ENCODE measurements around the gene RNF123.

The RNF123 gene

GRCh38 chr3:49751501-49751900, 62.1 kb downstream of the RNF123 start:
- no peak for DNase-seq
- no peak overlapping the region for H3K4me3 ChIP-seq
- H3K4me1 ChIP-seq = peaks cover 0 to 30% (median 7%) of the 10 kb centered on the region in 4 donors
- intact Hi-C loops (cut with DNase I; ENCODE audit: low total_unique reads) = no loop called here
- H3K27me3 ChIP-seq = no peaks in the 10 kb centered on the region
- no peak overlapping the region for H3K27ac ChIP-seq
- TF ChIP-seq CTCF (IDR thresholded peaks at IDR 0.05) = no peak
- peaks cover 0 to 19% (median 0%) of the 10 kb centered on the region in 3 donors for H3K36me3 ChIP-seq
- no peaks in the 10 kb centered on the region for H3K9me3 ChIP-seq

DNA sequence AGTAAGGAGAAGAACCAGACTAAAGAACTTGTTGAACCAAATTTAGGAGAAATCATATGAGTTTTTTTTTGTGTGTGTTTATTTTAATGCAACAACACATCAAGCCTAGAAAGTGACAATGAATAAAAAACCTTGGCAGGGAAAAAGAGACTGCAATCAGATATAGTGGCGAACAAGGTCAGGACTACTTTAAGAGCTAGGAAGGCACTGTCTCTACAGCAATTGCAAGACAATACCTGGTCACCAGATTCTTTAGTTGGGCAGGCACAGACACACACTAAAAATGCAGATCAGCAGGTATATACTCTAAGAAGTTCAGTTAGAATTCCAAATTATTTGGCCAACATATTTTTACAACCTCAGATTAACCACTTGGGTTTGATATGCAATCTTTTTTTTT, 65.2 kb downstream of the RNF123 start:
- intact Hi-C loops (cut with DNase I; ENCODE audit: low total_unique reads) = no loop called here
- no peaks in the 10 kb centered on the region for H3K9me3 ChIP-seq
- no peak for TF ChIP-seq CTCF (IDR thresholded peaks at IDR 0.05)
- H3K27me3 ChIP-seq = no peaks in the 10 kb centered on the region
- H3K4me1 ChIP-seq = peaks cover 0 to 35% (median 6%) of the 10 kb centered on the region in 4 donors
- H3K27ac ChIP-seq = no peak overlapping the region
- H3K4me3 ChIP-seq = no peak overlapping the region
- DNase-seq = no peak
- H3K36me3 ChIP-seq = no peaks in the 10 kb centered on the region

- DNase-seq = no peak
- Histone ChIP-seq H3K27me3 (no peaks in the 10 kb centered on the region), H3K4me1 (peaks cover 0 to 30% (median 6%) of the 10 kb centered on the region in 4 donors), H3K9me3 (no peaks in the 10 kb centered on the region), H3K27ac (no peak overlapping the region), H3K36me3 (peaks cover 0 to 7% (median 0%) of the 10 kb centered on the region in 3 donors), H3K4me3 (no peak overlapping the region)
- TF ChIP-seq CTCF (IDR thresholded peaks at IDR 0.05) = no peak
- intact Hi-C loops (cut with DNase I; ENCODE audit: low total_unique reads) = no loop called here
Observed at GRCh38 chr3:49756036-49756435, 66.7 kb downstream of the RNF123 start.

DNA sequence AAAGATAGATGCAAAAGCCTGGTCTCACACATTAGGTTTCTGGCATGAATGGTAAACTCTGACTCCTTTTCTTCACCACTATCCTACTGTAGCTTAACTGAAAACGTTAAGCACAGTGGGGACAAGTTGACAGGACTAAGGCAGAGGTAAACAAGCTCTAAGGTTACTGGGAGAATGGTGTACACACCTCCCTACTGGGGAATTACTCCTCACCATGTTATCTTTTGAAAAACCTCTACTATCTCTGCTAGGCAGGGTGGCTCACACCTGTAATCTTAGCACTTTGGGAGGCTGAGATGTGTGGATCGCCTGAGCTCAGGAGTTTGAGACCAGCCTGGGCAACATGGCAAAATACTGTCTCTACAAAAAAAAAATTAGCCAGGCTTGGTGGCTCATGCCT, 67.8 kb downstream of the RNF123 start:
- Histone ChIP-seq H3K36me3 (peaks cover 0 to 10% (median 0%) of the 10 kb centered on the region in 3 donors), H3K9me3 (no peaks in the 10 kb centered on the region), H3K27ac (no peak overlapping the region), H3K27me3 (no peaks in the 10 kb centered on the region), H3K4me3 (no peak overlapping the region), H3K4me1 (peaks cover 0 to 30% (median 6%) of the 10 kb centered on the region in 4 donors)
- no peak for DNase-seq
- intact Hi-C loops (cut with DNase I; ENCODE audit: low total_unique reads) = no loop called here
- no peak for TF ChIP-seq CTCF (IDR thresholded peaks at IDR 0.05)

DNA sequence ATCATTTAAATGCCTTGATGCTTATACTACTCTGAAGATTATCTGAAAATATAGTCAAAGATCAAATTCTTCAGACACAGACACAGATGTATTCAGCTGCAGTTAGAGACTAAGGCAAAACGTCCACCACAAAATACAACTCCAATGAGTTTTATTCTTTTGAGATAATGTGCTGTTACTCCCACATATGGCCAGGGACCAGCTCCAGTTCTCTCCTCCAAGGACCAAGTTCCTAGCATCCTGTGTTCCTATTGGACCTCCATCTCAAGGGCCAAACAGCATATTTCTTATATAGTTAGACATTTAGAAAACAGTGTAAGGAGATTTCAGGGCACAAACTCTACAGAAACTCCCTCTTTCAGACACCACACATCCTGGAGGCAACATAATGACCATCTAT, 69.9 kb downstream of the RNF123 start:
- Histone ChIP-seq H3K36me3 (peaks cover 0 to 11% (median 6%) of the 10 kb centered on the region in 3 donors), H3K27me3 (no peaks in the 10 kb centered on the region), H3K27ac (no peak overlapping the region), H3K4me1 (peaks cover 0 to 16% (median 5%) of the 10 kb centered on the region in 4 donors), H3K9me3 (no peaks in the 10 kb centered on the region), H3K4me3 (no peak overlapping the region)
- no peak for DNase-seq
- intact Hi-C loops (cut with DNase I; ENCODE audit: low total_unique reads) = no loop called here
- no peak for TF ChIP-seq CTCF (IDR thresholded peaks at IDR 0.05)

DNA sequence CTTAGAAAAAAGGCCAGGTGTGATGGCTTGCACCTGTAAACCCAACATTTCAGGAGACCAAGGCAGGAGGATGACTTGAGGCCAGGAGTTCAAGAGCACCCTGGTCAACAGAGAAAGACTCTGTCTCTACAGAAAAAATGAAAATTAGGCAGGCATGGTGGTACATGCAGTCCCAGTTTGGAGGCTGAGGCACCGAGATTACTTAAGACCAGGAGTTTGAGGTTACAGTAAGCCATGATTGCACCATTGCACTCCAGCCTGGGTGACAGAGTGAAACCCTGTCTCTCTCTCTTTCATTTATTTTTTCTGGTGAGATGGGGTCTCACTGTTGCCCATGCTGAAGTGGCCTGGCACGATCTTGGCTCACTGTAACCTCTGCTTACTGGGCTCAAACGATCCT, 72.3 kb downstream of the RNF123 start:
- H3K36me3 ChIP-seq = peaks cover 0 to 22% (median 19%) of the 10 kb centered on the region in 3 donors
- no peak for DNase-seq
- intact Hi-C loops (cut with DNase I; ENCODE audit: low total_unique reads) = no loop called here
- no peaks in the 10 kb centered on the region for H3K27me3 ChIP-seq
- TF ChIP-seq CTCF (IDR thresholded peaks at IDR 0.05) = no peak
- no peak overlapping the region for H3K4me3 ChIP-seq
- H3K27ac ChIP-seq = no peak overlapping the region
- H3K9me3 ChIP-seq = no peaks in the 10 kb centered on the region
- H3K4me1 ChIP-seq = peaks cover 0 to 7% (median 3%) of the 10 kb centered on the region in 4 donors
